Loucy (cell line): Measurements from ENCODE around the gene PSMG4.

Experiments used
- H2AFZ ChIP-seq: fragments of 200-600 bp; sonication (generic); 2 replicates; pipeline ENCODE4 v1.6.0; 2016; ENCODE audit warnings: antibody characterized with exemption, mild to moderate bottlenecking, low read length, moderate library complexity
- H3F3A ChIP-seq: fragments of 200-600 bp; 2 replicates; pipeline ENCODE4 v1.6.0; 2016; ENCODE audit warnings: antibody characterized with exemption, low read depth, mild to moderate bottlenecking
- H3K27me3 ChIP-seq: fragments of 200-600 bp; sonication (generic); 2 replicates; pipeline ENCODE4 v1.6.1; 2014; ENCODE audit warnings: low read length, mild to moderate bottlenecking; ENCODE audit not compliant: insufficient read depth, poor library complexity, severe bottlenecking
- H3K36me3 ChIP-seq: fragments of 200-600 bp; sonication (generic); 2 replicates; pipeline ENCODE4 v1.6.1; 2016; ENCODE audit warnings: low read length; ENCODE audit not compliant: insufficient read depth
- H3K4me1 ChIP-seq: fragments of 200-600 bp; sonication (generic); 2 replicates; pipeline ENCODE4 v1.5.1; 2014; ENCODE audit warnings: low read length, mild to moderate bottlenecking; ENCODE audit not compliant: insufficient read depth, poor library complexity, severe bottlenecking
- H3K4me2 ChIP-seq: fragments of 200-600 bp; sonication (generic); 2 replicates; pipeline ENCODE4 v1.6.0; 2014; ENCODE audit warnings: antibody characterized with exemption, low read length, low read depth, mild to moderate bottlenecking; ENCODE audit not compliant: poor library complexity, severe bottlenecking
- H3K4me3 ChIP-seq: fragments of 200-600 bp; sonication (generic); 2 replicates; pipeline ENCODE4 v1.5.1; 2014; ENCODE audit warnings: low read length, mild to moderate bottlenecking, mixed read lengths; ENCODE audit not compliant: poor library complexity, severe bottlenecking
- H3K79me2 ChIP-seq: fragments of 200-600 bp; sonication (generic); 2 replicates; pipeline ENCODE4 v1.6.1; 2014; ENCODE audit warnings: low read length; ENCODE audit not compliant: insufficient read depth
- H3K9ac ChIP-seq: fragments of 200-600 bp; sonication (generic); 2 replicates; pipeline ENCODE4 v1.6.0; 2014; ENCODE audit warnings: mild to moderate bottlenecking, low read depth, low read length, moderate library complexity; ENCODE audit not compliant: poor library complexity, severe bottlenecking
- H3K9me2 ChIP-seq: fragments of 200-600 bp; sonication (generic); replicated peaks from 2 replicates; pipeline ENCODE4 v1.6.1; 2016; ENCODE audit warnings: low read depth, low read length, mixed read lengths
- H3K9me3 ChIP-seq: fragments of 200-600 bp; sonication (generic); 2 replicates; pipeline ENCODE4 v1.6.1; 2014; ENCODE audit warnings: mild to moderate bottlenecking, antibody characterized with exemption, low read length, low read depth; ENCODE audit not compliant: insufficient read depth
- H4K20me1 ChIP-seq: fragments of 200-600 bp; sonication (generic); 2 replicates; pipeline ENCODE4 v1.6.0; 2014; ENCODE audit warnings: antibody characterized with exemption, low read length, mild to moderate bottlenecking; ENCODE audit not compliant: insufficient read depth, poor library complexity, severe bottlenecking
- CTCF ChIP-seq: fragments of 200-600 bp; sonication (generic); conservative IDR thresholded peaks from 2 replicates; pipeline ENCODE4 v1.5.1; 2014; ENCODE audit warnings: mild to moderate bottlenecking, antibody characterized with exemption, low read length
- EZH2phosphoT487 ChIP-seq: fragments of 200-600 bp; IDR thresholded peaks from 2 replicates; pipeline ENCODE4 v1.6.1; 2018; ENCODE audit warnings: antibody characterized with exemption, mild to moderate bottlenecking, moderate library complexity, borderline replicate concordance

PSMG4 gene

DNA sequence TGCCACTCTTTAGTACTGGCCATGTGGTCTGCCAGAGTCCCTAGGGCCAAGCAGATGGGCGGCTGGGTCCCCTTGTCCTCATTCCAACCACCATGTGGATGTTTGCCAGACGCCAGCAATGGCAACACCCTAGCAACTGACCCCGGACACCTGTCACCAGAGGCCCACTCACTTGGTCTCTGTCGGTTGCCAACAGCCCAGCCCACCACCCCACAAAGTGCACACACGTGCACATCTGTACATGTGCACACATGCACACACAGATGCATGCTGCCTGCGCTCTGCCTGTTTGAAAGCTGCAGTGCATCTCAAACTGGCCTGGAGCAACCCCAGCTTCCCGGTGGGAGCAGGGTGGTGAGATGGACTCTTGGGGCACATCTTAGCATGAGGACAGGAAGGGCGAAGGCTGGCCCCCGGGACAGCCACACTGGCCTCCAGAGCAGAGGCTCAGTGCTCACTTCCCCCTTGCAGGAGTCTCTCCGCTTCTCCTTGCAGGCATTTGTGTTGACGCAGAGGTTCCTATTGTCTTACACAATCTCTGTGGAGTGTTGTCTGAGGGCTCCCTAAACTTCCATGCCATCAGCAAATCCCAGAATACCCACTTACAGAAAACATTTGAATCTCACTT is 54.0 kb downstream of the PSMG4 start:
- Histone ChIP-seq H3K4me2 (no peak overlapping the region), H3K9me3 (no peaks in the 10 kb centered on the region), H3K4me1 (peaks cover 1% of the 10 kb centered on the region), H4K20me1 (no peaks in the 10 kb centered on the region), H2AFZ (no peak overlapping the region), H3K27me3 (no peaks in the 10 kb centered on the region), H3K9me2 (no peaks in the 10 kb centered on the region), H3K79me2 (no peaks in the 10 kb centered on the region), H3K4me3 (no peak overlapping the region), H3F3A (no peaks in the 10 kb centered on the region), H3K9ac (no peak overlapping the region), H3K36me3 (no peaks in the 10 kb centered on the region)
- no peak for TF ChIP-seq EZH2phosphoT487
- no peak for TF ChIP-seq CTCF

DNA sequence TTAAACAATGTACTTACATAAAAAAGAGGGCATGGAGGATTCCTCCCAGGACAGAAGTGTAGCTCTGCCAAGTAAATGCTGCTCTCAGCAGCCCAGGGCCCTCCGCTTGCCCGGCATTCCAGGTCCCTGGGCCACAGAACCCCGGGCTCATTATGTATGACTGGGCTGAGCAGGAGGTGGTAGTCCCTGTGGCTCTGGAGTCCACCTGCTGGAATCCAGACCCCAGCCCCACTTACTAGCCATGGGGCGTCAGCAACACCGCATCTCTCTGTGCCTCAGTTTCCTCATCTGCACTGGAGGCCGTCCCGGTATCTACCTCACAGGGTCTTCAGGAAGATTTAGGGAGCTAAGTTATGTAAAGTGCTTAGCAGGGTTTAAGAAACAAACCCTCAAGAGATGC is 55.4 kb downstream of the PSMG4 start:
- H3K4me3 ChIP-seq, result no peak overlapping the region
- no peaks in the 10 kb centered on the region for H3K9me3 ChIP-seq
- no peak overlapping the region for H2AFZ ChIP-seq
- TF ChIP-seq EZH2phosphoT487 (no peak), CTCF (no peak)
- no peaks in the 10 kb centered on the region for H3K27me3 ChIP-seq
- no peaks in the 10 kb centered on the region for H4K20me1 ChIP-seq
- H3K4me2 ChIP-seq, result no peak overlapping the region
- no peaks in the 10 kb centered on the region for H3K36me3 ChIP-seq
- no peaks in the 10 kb centered on the region for H3K79me2 ChIP-seq
- H3K9ac ChIP-seq, result no peak overlapping the region
- H3F3A ChIP-seq, result no peaks in the 10 kb centered on the region
- H3K4me1 ChIP-seq, result peaks cover 14% of the 10 kb centered on the region
- H3K9me2 ChIP-seq, result no peaks in the 10 kb centered on the region

DNA sequence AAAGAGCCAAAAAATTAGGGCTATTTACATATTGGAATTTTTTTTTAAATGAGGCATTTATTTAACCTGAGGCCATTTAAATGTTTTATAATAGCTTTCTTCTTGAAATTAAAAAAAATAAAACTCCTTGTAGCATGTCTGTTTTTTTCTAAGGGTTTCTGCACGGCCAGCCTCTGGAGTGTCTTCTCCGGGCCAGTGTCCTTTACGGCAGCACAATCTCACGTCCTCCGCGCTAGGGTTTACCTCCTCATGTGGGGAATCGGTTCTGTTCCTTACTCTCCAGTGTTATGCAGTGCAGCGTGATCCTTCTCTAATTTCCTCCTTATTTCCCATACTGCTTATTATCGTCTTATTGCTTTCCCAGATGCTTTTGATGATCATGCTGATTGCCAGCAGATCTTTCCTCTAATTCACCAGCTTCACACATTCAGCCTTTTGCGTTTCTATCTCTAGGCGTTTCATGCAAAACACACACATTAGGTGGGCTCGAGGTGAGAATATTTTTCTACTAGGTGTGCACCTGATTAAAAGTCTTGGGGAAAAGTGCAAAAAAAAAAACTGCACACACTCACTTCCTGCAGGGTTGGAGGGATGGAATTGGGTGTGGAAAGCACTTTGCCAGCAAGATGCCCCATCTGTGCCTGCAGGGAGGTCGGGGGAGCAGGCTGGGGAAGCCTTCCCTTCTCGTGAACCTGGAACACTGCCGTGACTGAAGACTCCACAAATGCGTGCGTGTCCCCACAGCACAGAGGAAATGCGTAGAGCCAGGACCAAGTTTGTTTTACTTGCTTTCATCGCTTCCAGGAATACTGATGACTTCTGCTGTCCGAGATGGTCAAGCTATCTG is 56.1 kb downstream of the PSMG4 start:
- no peaks in the 10 kb centered on the region for H4K20me1 ChIP-seq
- no peak overlapping the region for H3K4me3 ChIP-seq
- no peak overlapping the region for H2AFZ ChIP-seq
- no peaks in the 10 kb centered on the region for H3F3A ChIP-seq
- H3K4me2 ChIP-seq, result no peak overlapping the region
- H3K27me3 ChIP-seq, result no peaks in the 10 kb centered on the region
- no peak overlapping the region for H3K9ac ChIP-seq
- no peak for TF ChIP-seq EZH2phosphoT487
- TF ChIP-seq CTCF, result no peak
- H3K9me2 ChIP-seq, result no peaks in the 10 kb centered on the region
- no peaks in the 10 kb centered on the region for H3K9me3 ChIP-seq
- H3K79me2 ChIP-seq, result no peaks in the 10 kb centered on the region
- no peaks in the 10 kb centered on the region for H3K36me3 ChIP-seq
- H3K4me1 ChIP-seq, result peaks cover 14% of the 10 kb centered on the region
